HG03439 (cell line): Measurements from ENCODE around the gene TELO2.
A peak's percentile ranks its signal among the peaks of the same experiment; 100 is the strongest.

ENCODE experiments used
- ATAC-seq: cut with Tn5 transposase; IDR thresholded peaks from one replicate; pipeline ENCODE4 v1.9.1; 2021; ENCODE audit warnings: mild to moderate bottlenecking, moderate library complexity; ENCODE audit not compliant: unreplicated experiment

The TELO2 gene

GRCh38 chr16:1492923-1493745 lies at the start of gene TELO2:
TELO2 (plus strand) TSS chr16:1493360; CDS start chr16:1494282, 922 bp downstream.
- ATAC-seq = peak; percentile 69

- ATAC-seq = no peak
Observed at GRCh38 chr16:1443403-1443973, 49.7 kb upstream of the TELO2 start.

GRCh38 chr16:1443980-1444729 lies 49.0 kb upstream of the TELO2 start, which contains the start of gene CCDC154:
CCDC154 (minus strand) TSS chr16:1444556; CDS start chr16:1444322, 234 bp downstream.
- ATAC-seq = no peak

GRCh38 chr16:1444730-1445517 lies 48.2 kb upstream of the TELO2 start:
- no peak for ATAC-seq

- no peak for ATAC-seq
Observed at GRCh38 chr16:1445518-1446203, 47.5 kb upstream of the TELO2 start.

GRCh38 chr16:1446296-1447080 lies 46.7 kb upstream of the TELO2 start:
- no peak for ATAC-seq

DNA sequence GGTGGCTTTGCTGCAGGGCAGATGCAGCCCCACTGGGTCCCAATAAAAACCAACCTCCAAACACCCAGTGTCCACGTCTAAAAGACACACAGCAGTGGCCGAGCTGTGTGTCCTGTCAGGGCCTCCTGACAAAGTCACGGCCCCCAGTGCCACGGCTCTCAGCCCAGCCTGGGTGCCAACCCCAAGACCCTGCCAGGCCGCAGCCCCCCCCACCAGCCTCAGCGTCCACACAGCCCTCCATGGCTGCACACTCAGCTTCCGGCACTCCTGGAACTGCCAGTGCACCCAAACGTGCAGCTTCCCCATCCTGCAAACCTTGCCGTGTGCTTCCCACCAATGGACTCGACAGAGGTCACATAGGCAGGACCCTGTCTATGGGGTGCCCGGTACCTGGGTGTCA lies 45.2 kb upstream of the TELO2 start:
- ATAC-seq = no peak

- ATAC-seq = no peak
Observed at GRCh38 chr16:1448536-1449116, 44.5 kb upstream of the TELO2 start.

DNA sequence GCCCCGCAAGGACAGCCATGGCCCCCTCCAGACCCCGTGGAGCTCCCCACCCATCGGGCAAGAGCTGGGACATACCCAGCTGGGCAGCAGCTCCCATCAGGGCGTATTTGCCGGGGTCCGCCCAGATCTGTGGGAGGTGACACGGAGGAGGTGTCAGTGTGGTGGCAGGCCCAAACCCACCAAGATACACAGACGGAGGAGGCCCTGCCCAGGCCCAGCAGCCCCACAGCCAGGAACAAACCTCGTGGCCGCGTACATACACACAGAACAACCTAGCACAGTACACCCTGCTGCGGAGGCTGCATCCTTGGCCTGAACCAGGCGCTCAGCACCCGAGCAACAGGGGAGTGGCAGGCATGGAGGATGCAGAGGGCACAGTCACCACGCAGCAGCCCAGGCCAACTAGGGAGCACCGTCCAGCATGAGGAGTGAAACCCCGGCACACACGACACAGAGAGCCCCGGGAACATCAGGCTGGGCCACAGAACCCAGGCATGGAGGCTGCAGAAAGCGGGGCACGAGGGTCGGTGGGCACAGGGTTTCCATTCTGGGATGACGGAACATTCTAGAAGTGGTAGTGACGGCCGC lies 43.9 kb upstream of the TELO2 start:
- no peak for ATAC-seq

- no peak for ATAC-seq
Observed at GRCh38 chr16:1450218-1450617, 42.9 kb upstream of the TELO2 start.

GRCh38 chr16:1450841-1451240 lies 42.3 kb upstream of the TELO2 start:
- ATAC-seq = no peak

GRCh38 chr16:1451702-1452392 lies 41.3 kb upstream of the TELO2 start:
- ATAC-seq = no peak

- ATAC-seq = no peak
Observed at GRCh38 chr16:1452530-1452929, 40.6 kb upstream of the TELO2 start.

- ATAC-seq = no peak
Observed at GRCh38 chr16:1453316-1453715, 39.8 kb upstream of the TELO2 start.

- no peak for ATAC-seq
Observed at GRCh38 chr16:1454561-1454960, 38.6 kb upstream of the TELO2 start.

DNA sequence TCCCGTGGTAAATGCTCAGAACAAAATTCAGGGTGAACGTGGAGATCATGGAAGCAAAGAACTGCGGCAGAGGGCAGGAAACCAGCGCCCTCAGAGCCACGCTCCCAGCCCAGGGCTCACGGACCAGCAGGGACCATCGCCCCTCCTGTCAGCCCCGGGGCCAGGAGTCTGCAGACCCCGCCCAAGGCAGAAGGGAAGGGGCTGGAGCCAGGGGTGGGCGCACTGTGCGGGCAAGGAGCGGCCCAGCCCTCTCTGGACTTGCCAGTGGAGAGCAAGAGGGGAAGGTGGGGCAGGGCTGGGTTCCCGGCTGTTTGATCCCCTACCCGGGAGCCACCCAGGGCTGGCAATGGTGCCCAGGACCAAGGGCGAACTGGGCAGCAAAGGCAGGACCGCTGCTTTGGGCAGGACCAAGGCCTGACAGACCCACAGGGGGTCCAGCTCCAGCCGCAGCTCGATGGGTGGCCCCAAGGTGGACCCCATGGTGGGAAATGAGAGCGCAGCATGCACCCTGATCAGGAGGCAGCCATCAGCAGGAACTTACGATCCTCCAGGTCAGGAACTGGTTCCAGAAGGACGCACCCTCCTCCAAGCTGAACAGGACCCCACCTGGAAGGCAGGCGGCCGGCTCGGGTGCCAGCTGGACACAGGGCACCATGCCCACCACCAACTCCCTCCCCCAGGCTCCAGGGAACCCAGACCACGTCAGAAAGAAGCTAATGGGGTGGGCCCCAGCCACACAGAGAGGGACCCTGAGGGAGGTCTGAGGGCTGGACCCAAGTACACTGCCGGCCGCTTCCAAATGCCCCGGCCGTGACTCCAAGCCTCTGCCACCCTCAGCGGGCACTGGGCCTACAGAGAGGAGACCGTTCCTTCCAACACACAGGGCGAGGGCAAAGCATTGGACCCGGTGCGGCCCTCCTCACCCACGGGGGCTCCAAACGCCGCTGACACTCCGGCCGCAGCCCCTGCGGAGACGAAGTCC lies 37.7 kb upstream of the TELO2 start:
- ATAC-seq = no peak

- no peak for ATAC-seq
Observed at GRCh38 chr16:1456951-1457350, 36.2 kb upstream of the TELO2 start.
